Right atrium auricular region (tissue), 2 donors: ENCODE data around the gene GABARAP. TPM values are rescaled to one million over a fixed set of nuclear protein-coding genes. Genes with fewer than 3 reads are reported as not detected.
A peak's percentile ranks its signal among the peaks of the same experiment; 100 is the strongest.

ENCODE experiments used
- DNase-seq: peaks from one replicate; pipeline ENCODE4 v3.0.0-alpha.2; 2019; ENCODE audit warnings: low spot score
- H3K27ac ChIP-seq, 2 donors: fragments of 200-600 bp; sonication (generic); 1 replicate in 1 of 2; 2 replicates in 1 of 2; pipeline ENCODE4 v1.5.1; 2016 to 2019
- H3K27me3 ChIP-seq, 2 donors: fragments of 200-600 bp; sonication (generic); one replicate each; pipeline versions ENCODE4 v1.5.1 to v1.6.0; 2017 to 2019
- H3K36me3 ChIP-seq: fragments of 200-600 bp; sonication (generic); one replicate; pipeline ENCODE4 v1.5.1; 2016
- H3K4me1 ChIP-seq, 2 donors: fragments of 200-600 bp; sonication (generic); one replicate each; pipeline versions ENCODE4 v1.5.1 to v1.6.0; 2017 to 2019
- H3K4me3 ChIP-seq, 2 donors: fragments of 200-600 bp; sonication (generic); 1 replicate in 1 of 2; 2 replicates in 1 of 2; pipeline ENCODE4 v1.5.1; 2017 to 2019; ENCODE audit warnings: mild to moderate bottlenecking in 1 of 2, moderate library complexity in 1 of 2
- H3K9me3 ChIP-seq, 2 donors: fragments of 200-600 bp; sonication (generic); one replicate each; pipeline ENCODE4 v1.5.1; 2019
- total RNA-seq, 2 donors: library from RNA; depleted of rRNA; stranded (reverse); fragments of >200 nt; gene quantifications; one replicate each; pipeline ENCODE4 v1.1.0, GENCODE V29; 2016
- TF ChIP-seq, protein P1 (sequence below), 2 donors: fragments of 200-600 bp; sonication (generic); IDR thresholded peaks; one replicate each; pipeline ENCODE4 v1.5.1; 2019; ENCODE audit warnings: antibody characterized with exemption in 2 of 2

The GABARAP gene
- total RNA-seq, result 100 to 1,000 TPM; 226 to 469 TPM

DNA sequence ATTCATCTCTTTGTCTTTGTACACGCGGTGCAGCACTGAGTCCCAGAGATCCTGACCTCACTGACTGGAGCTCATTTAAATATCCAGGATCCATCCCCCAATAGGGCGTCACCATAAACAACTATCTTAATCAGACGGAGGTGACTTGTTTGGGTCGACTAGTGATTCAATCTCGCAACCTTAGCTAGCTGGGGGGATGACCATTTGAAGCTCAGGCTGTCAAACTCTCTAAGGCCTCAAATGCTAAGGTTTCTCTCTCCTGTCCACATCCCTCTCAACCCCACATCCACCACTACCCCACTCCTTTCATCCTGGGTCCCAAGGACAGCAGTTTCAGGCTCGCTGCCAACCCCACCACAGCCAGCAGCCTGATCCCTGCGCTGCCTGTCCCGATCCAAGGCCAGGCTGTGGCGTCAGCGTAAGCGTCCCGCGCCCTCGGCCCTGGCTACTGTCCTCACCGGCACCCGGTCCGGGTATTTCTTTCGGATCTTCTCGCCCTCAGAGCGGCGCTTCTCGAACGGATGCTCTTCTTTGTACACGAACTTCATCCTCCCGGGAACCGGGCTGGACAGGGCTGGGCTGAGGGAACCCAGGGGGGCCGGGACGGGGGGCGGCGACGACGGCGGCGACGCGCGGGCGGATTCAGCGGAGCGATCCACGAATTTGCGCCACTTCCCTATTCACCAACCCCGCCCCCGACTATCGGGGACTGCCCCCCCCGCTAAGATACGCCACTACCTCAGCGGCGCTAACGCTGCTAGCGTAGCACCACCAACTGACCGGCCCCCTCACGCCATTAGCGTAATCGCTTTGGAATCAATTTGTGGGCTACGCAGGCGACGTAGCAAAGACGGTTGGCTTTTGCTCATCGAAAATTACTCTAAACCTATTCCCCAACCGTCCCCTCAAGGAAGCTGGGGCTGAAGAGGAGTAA lies at the start of gene GABARAP:
Gene GABARAP, minus strand, starts transcription at position 667 of the 934 bp plus-strand sequence. Its CDS starts 119 bp downstream, at position 548.
- no peaks in the 10 kb centered on the region for H3K27me3 ChIP-seq
- peaks cover 44% of the 10 kb centered on the region for H3K36me3 ChIP-seq
- H3K4me1 ChIP-seq, result peaks cover 0 to 35% of the 10 kb centered on the region in 2 donors
- H3K4me3 ChIP-seq, result peak within 1 kb of the TSS; percentile 65 to 83
- H3K9me3 ChIP-seq, result no peaks in the 10 kb centered on the region
- TF ChIP-seq, protein P1, sequence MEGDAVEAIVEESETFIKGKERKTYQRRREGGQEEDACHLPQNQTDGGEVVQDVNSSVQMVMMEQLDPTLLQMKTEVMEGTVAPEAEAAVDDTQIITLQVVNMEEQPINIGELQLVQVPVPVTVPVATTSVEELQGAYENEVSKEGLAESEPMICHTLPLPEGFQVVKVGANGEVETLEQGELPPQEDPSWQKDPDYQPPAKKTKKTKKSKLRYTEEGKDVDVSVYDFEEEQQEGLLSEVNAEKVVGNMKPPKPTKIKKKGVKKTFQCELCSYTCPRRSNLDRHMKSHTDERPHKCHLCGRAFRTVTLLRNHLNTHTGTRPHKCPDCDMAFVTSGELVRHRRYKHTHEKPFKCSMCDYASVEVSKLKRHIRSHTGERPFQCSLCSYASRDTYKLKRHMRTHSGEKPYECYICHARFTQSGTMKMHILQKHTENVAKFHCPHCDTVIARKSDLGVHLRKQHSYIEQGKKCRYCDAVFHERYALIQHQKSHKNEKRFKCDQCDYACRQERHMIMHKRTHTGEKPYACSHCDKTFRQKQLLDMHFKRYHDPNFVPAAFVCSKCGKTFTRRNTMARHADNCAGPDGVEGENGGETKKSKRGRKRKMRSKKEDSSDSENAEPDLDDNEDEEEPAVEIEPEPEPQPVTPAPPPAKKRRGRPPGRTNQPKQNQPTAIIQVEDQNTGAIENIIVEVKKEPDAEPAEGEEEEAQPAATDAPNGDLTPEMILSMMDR (IDR thresholded peaks at IDR 0.05), result no peak
- DNase-seq, result peak; percentile 94
- peak within 1 kb of the TSS; percentile 96 to 99 for H3K27ac ChIP-seq

DNA sequence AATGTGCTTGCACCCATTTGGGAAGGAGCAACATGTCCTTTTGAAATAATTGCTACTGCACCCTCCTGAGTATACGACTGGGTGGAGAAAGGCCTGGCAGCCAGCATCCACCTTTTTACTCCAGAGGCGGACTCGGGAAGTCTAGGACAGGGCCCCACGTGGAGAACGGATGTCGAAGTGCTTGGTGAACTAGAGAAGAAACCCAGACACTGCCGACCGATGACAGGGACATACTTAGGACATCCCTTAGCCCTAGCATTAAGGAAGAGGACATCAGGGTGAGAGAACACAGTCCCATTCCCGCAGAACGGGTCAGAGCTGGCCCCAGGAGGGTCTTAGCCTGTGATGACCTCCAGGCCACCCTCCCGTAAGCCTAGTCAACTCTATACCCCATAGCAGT lies 48.4 kb upstream of the GABARAP start:
- Histone ChIP-seq H3K4me1 (peaks cover 0 to 57% of the 10 kb centered on the region in 2 donors), H3K27ac (peak overlapping the region; percentile 58 to 78), H3K36me3 (peaks cover 11% of the 10 kb centered on the region), H3K9me3 (no peaks in the 10 kb centered on the region), H3K4me3 (no peak overlapping the region), H3K27me3 (peaks cover 0 to 8% of the 10 kb centered on the region in 2 donors)
- TF ChIP-seq, protein P1 (IDR thresholded peaks at IDR 0.05), result no peak
- DNase-seq, result no peak

DNA sequence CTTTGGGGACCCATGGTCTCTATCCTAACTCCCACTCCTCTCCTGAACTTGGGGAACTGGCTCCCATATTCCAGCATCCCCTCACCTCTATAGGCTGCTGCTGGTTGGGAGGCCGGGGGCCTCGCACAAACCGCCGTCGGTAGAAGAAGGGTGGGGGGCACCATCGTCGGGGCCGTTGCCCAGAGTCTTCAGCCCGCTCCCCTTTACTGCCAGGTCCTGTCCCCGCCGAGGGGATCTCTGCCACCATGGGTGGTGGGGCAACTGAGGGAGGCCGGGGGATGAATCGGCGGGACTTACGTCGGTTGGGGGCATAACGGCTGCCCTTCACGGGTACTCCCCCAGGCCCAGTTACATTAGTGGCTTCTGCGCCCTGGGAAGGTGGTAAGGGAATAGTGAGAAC lies 47.9 kb upstream of the GABARAP start:
- peaks cover 0 to 8% of the 10 kb centered on the region in 2 donors for H3K27me3 ChIP-seq
- H3K9me3 ChIP-seq, result no peaks in the 10 kb centered on the region
- H3K4me3 ChIP-seq, result no peak overlapping the region
- H3K27ac ChIP-seq, result peak overlapping the region; percentile 58 to 78
- peaks cover 0 to 52% of the 10 kb centered on the region in 2 donors for H3K4me1 ChIP-seq
- H3K36me3 ChIP-seq, result peaks cover 17% of the 10 kb centered on the region
- TF ChIP-seq, protein P1 (IDR thresholded peaks at IDR 0.05), result no peak
- DNase-seq, result no peak

DNA sequence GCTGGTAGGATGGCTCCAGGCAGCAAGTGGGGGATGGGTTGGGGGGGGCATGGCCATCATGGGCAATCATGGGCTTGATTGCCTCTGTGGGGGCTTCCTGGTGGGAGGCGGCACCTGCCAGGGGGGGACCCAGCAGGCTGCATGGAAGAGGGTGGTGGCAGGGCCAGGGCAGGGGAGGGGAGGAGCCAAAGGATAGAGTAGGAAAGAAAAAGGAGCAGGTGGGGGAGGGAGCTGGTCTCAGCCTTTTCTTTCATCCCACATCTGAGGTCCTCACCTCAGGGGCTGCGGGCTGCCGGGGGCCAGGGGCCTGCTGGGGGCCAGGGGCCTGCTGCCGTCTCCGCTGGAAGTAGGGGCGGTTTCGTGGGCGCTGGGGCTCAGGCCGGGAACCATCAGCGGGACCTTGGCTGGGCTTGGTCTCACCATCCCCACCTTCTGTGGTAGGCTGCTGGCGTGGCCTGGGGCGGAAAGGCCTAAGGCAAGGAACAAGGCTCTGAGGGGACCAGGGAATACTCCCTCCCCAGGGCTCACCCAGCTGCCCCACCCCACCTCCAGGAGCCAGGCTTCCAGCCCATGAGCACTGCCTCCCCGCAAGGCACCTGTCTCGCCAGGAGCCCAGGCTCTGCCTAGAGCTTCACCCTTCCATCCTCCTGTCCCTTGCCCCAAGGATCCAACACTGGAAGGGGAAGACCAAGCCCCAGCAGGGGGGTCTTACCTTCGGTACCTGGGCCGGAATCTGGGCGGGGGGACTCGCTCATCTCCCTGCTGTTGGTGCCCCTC lies 47.2 kb upstream of the GABARAP start:
- TF ChIP-seq, protein P1 (IDR thresholded peaks at IDR 0.05), result no peak
- H3K4me3 ChIP-seq, result no peak overlapping the region
- no peak for DNase-seq
- peak overlapping the region; percentile 16 to 78 for H3K27ac ChIP-seq
- H3K9me3 ChIP-seq, result no peaks in the 10 kb centered on the region
- H3K4me1 ChIP-seq, result peaks cover 0 to 45% of the 10 kb centered on the region in 2 donors
- peaks cover 24% of the 10 kb centered on the region for H3K36me3 ChIP-seq
- peaks cover 0 to 8% of the 10 kb centered on the region in 2 donors for H3K27me3 ChIP-seq

DNA sequence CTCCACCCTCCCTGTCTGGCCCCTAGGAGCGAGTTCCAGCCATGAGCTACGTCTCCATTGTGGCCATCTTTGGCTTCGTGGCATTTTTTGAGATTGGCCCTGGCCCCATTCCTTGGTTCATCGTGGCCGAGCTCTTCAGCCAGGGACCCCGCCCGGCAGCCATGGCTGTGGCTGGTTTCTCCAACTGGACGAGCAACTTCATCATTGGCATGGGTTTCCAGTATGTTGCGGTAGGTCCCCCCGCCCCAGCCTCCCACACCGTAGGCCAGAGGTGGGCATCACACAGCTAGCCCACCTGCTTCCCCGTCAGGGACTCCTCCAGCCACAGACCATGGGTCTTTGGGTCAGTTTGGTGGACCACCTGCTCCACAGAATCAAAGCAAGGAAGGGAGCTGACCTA lies 43.4 kb upstream of the GABARAP start:
- H3K27me3 ChIP-seq, result no peaks in the 10 kb centered on the region
- peak overlapping the region in 1 of 2 donors; percentile 16 for H3K27ac ChIP-seq
- H3K4me3 ChIP-seq, result no peak overlapping the region
- H3K36me3 ChIP-seq, result peaks cover 32% of the 10 kb centered on the region
- TF ChIP-seq, protein P1 (IDR thresholded peaks at IDR 0.05), result no peak
- H3K9me3 ChIP-seq, result no peaks in the 10 kb centered on the region
- DNase-seq, result no peak
- peaks cover 0 to 38% of the 10 kb centered on the region in 2 donors for H3K4me1 ChIP-seq
